Kidney tubule cell (primary cell): ENCODE measurements around the gene RIPPLY2.
"Not testable (repeated sequence)": the region's sequence is repeated elsewhere in the genome, so short reads cannot be mapped to it uniquely, and the experiment has no call there.

Experiments
- DNase-seq: peaks from one replicate; pipeline ENCODE4 v3.0.0-alpha.2; 2018; ENCODE audit warnings: low spot score

The RIPPLY2 gene, protein sequence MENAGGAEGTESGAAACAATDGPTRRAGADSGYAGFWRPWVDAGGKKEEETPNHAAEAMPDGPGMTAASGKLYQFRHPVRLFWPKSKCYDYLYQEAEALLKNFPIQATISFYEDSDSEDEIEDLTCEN

DNA sequence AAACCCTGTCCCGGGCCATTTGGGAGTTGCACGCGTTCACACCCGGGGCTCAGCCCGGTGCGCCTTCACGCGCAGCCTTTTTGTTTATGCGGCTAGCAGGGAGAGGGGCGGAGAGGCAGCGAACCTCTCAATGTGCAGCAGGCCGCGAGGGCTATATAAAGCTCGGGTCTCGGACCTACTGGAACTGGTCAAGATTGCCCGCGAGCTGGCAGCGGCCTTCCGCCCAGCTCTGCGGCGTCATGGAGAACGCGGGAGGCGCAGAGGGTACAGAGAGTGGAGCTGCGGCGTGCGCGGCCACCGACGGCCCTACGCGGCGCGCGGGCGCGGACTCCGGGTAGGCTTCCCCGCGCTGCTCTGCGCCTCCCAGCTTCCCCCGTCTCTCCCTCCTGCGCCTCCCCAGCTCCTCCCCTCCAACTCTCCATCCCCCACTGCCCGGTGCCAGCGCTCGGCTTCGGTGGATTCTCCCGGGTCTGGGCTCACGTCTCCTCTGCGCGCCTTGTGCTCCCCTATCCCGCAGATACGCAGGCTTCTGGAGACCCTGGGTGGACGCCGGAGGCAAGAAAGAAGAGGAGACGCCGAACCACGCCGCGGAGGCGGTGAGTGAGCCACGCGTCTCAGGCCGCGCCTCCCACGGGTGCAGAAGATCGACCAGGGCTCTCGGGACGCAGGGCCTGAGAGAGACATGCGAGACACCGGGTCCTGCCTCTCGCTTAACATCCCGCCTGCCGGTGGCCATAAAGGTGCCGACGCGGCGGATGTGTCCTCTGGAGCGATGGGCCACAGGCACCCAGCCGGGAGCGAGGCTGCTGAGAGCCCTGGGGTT lies at the start of gene RIPPLY2:
RIPPLY2 (plus strand) TSS at position 183 of the 823 bp plus-strand sequence; CDS start at position 240, 57 bp downstream.
- DNase-seq, result peak; percentile 23

DNA sequence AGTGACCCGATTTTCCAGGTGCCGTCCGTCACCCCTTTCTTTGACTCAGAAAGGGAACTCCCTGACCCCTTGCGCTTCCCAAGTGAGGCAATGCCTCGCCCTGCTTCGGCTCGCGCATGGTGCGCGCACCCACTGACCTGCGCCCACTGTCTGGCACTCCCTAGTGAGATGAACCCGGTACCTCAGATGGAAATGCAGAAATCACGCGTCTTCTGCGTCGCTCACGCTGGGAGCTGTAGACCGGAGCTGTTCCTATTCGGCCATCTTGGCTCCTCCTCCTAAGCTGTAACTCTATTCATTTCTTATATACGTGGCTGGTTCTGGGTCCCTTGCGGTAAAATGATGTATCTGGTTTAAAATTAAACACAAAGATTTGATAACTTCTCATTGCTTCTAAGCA lies 49.7 kb upstream of the RIPPLY2 start:
- not testable (repeated sequence) for DNase-seq

DNA sequence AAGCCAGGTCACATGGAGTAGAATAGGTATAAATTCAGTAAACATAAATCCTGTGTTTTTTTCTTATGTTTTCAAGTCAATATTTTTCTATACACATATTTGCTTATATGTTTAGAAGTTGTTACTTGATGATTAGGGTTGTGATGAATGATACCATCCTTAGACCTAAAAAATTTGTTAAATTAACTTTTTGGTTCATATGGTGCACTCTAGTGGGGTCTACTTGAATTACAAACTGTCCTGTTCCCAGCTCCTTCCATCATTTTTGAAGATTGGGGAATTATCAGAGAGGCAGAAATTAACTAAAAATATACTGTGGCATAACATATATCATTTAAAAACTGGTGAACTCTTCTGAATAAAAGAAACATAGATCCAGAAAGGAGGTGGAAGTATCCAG lies 48.3 kb upstream of the RIPPLY2 start:
- DNase-seq, result no peak

DNA sequence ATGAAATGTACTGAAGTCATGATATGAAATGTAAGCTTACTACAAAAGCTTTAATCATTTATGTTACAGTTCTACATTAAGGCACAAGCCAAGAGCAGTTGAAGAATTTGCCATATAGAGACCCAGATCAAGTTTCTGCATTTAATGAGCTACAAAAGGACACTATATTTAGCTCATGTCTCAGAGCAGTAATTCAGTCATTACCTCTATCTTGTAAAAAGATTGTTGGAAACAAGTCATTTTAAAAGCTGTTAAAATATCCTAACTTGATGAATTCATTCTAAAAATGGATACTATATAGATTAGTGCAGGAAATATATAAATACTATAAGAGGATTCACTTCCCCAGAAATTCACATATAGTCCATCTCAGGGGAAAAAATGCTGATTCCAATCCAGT lies 45.2 kb upstream of the RIPPLY2 start:
- no peak for DNase-seq

DNA sequence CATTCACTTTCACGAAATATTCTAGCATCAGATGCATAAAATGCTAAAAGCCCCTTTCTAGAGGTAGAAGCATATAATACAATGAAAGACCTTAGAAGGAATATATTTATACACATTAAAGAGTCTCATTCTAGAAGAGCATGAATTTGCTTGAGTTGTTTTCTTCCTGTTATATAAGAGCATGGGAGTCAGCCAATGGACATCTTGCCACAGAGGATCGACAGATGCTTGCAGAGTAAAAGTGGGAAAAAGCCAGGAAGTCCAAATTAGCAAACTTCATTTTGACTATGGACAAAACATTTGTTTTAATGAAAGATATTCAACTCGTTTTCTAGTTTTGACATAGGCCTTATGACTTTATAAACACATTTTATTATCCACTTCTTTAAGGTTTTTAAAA lies 44.2 kb upstream of the RIPPLY2 start:
- no peak for DNase-seq

DNA sequence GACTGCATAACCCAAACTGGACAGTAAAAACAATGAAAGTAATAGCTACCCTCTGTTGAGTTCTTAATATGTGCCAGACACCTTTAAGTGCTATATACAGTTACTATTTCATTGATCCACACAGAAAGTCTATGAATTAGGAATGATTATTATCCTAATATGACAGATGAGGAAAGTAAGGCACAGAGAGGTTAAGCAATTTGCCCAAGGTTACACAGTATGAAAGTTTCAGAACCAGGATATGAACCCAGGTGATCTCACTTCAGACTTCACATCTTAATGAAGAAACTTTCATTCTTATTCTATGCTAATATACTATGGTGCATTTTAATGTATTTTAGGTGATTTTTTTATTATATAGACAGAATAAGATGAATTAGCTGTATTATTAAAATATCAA lies 40.6 kb upstream of the RIPPLY2 start:
- DNase-seq, result no peak

DNA sequence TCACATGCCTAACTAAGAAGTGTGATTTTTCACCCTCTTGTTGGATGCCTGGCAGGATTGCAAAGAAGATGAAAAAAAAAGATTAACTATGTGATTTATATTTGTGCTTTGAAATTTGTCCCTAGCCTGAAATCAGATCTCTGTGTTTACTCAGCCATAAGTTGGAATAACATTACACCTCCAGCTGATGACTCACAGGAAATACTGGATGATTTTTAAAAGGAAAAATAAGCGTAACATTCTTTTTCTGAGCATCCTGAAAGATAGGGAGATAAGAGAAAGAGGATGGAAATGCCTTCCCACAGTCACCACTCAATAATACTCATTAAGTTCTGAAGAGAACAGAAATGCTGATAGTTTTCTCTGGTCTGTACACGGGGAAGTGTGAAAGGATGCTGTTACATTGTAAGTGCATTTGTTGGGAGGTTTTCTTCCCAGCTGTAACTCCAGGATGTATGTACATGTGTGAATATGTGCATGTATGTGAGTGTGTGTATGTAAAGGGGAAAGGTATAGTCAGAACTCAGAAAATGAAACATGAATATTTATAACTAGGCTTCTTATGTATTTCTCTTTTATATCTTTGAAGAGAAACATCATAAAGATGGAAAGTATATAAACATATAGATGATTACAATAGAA lies 37.4 kb upstream of the RIPPLY2 start:
- peak; percentile 39 for DNase-seq

DNA sequence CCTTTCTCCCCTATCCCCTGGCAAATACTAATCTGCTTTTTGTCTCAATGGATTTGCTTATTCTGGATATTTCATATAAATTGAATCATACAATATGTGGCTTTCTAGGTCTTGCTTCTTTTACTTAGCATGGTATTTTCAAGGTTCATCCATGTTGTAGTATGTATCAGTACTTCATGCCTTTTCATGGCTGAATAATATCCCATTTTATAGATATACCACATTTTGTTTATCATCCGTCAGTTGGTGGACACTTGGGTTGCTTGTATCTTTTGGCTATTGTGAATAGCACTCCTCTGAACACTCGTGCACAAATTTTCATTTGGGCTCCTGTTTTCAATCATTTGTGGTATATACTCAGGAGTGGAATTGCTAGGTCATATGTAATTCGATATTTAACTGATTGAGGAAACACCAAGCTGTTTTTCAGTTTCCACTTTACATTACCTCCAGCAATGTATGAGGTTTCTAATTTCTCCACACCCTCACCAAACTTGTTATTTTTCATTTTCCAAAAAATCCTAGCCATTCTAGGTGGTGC lies 30.5 kb upstream of the RIPPLY2 start:
- no peak for DNase-seq

DNA sequence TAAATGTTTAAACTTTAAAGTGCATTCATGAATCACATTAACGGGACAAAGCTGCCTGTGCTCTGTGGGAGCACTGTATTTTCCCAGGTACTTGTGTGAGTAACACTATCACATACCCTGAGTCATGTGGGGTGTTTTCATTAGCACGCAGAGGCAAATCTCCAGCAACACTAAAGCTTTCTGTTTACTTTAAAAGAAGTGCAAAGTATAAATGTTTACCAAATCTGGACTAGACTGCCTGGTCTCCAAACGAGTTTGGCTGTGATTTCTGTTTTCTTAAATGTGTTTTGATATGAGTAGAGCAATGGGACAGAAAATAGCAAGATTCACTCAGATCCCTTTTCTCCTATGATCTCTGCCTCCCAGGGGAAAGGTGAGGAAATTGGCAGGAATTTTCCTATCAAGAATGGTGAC lies 28.8 kb upstream of the RIPPLY2 start:
- peak; percentile 56 for DNase-seq

DNA sequence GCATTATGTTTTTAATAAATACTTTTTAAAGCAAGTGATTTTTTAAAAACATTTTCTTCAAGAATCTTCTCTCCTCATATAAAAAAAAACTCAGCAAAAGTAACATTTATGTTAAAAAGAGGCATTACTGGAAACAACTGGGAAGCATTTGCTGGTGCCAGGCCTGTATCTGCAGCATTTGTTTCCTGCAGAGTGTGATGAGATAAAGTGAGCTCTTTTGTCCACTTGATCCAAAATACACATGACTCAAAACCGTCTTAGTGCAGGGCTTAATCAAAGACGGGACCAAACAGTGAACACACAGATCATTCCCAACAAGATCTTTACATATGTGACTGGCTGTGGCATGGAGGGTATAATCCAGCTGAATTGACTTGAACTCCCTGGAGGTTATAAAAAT lies 28.3 kb upstream of the RIPPLY2 start:
- DNase-seq, result no peak

DNA sequence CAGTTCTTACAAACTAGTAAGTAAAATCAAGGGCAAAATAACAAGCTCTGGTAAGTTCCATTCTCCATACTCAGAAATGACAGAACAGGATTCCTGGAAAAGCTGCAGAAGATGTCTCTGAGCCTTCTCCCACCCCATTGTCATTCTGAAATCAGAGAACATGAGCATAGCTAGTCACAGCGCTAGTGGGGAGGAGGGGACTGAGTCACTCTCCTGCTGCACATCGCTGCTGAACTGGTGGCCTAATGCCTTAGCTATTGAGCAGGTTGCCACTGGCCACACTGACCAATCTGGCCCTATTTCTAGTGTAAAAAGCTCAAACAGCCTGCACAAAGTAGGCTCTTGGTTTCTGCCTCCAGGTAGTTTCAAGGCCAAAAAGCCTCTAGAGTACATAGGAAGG lies 26.1 kb upstream of the RIPPLY2 start:
- peak; percentile 22 for DNase-seq

DNA sequence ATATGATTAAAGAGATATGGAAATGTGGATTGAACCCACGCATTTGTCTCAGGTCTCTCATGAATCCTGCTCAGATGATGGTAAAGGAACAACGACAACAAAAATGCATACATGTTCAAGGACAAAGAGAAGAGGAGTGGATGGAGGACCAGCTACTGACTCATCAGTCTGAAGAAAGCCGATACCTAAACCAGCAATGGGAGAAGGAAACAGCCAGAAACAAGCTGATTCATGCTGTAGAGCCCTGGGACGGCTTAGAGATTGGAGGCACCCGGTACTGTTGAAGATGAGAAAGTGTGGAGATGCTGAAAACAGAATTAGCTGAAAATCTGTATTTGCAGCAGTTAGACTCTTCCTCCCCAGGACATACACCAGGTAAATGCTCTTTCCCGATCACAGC lies 14.4 kb upstream of the RIPPLY2 start:
- DNase-seq, result no peak

DNA sequence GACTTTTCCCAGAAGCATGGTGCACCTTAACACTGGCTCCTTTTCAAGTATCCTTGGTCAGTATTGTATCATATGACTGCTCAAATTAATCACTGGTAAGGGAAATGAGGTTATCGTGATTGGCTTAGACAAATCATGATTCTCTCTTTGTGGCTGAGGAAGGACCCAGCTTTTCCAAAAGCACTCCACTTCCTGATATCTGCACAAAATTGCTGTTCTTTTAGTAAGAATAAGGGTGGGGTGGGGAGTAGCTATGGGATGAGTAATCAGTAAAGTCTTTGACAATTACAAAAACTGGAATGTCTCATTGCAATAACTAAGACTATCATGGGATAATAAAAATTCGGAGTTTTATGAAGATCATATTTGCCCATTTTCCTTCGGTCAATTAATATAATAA lies 9.0 kb upstream of the RIPPLY2 start:
- DNase-seq, result no peak

DNA sequence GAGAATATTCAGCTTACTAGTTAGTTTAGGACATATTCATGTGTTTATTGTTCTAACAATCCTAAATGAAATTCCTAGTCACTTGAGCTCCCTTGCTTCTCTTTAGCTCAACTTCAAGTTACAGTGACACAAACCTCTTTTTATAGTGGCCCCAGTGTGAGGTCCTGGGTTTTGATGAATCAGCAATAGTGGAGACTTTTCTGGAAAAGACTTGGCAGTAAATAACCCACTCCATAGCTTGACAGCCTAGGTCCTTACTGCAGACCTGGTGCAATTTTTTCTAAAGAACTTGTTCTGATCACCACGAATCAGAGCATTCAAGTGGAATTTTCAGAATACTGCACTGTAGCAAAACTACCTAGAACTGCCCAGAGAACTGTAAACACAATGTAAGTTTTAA lies 6.9 kb upstream of the RIPPLY2 start:
- no peak for DNase-seq

DNA sequence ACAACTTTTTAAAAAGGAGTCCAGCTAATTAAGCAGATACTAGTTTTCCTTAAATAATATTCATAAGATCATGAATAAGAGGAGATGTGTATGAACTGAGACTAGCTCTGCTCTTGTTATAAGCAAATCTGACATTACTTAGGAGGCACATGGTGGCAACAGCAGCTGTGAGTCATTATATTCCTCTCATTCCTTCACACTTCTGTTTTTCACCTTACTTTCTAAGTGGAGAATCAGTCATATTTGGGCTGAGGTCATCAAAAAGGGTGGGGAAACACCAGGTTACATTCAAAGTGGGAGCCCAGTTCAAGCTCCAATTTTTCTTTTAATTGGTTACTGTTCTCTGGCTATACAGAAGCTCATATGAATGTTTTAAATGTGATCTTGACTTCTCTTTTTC lies 6.0 kb upstream of the RIPPLY2 start:
- peak; percentile 55 for DNase-seq

DNA sequence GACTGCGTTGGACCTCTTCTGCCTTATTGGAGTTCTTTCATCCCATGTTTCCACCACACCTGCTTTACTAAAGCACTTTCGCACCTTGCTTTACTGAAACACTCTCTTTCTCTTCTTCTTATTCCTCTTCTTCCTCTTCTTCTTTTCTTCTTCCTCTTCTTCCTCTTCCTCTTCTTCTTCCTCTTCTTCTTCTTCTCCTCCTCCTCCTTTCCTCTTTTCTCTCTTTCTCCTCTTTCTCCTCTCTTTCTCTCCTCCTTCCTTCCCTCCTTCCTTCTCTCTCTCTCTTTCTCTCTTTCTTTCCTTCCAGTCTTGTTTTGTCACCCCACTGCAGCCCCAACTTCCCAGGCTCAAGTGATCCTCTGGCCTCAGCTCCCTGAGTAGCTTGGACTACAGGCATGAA lies 4.0 kb upstream of the RIPPLY2 start:
- DNase-seq, result no peak

DNA sequence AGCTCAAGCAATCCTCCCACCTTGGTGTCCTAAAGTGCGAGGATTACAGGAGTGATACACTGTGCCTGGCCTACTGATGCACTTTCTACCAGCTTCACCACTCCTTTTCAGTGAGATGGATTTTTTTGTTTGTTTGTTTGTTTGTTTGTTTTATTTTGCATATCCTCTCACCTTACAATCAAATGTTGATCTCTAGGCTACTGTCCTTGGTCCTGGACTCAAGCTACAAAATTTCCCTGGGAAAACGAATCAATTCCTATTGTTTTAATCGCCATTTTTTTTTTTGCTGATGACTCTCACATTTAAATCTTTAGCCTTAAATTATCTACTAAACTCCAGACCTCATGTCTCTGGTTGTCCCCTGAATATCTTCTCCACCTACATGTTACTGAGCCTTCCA lies 3.5 kb upstream of the RIPPLY2 start:
- no peak for DNase-seq

DNA sequence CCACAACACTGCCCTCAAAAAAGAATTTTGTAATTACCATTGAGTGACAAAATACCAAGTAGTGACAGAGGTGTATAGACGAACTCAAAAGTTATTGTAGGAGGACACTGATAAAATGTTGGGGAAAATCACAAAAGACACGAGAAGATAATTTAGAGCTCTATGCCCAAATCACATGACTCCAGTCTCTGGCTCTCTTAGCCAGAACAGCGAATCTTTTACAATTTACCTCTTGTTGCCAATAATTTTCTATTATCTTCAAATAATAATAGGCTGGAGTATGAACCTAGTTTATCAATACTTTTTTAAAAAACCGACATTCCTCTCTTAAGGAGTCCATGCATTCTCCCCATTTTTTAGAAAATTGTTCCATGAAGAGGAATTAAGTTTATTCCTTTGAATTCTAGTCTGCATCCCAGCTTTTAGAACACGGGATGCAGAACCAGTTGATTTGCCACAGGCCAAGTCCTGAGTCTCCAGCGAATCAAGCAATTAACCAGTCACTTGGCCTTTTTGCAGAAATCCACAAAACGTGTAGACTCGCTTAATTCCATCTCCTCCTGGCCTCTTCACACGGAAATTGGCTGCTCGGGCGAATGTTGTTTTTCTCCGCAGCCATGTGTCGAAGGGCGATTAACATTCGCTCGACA lies 507 bp upstream of the RIPPLY2 start:
- no peak for DNase-seq

DNA sequence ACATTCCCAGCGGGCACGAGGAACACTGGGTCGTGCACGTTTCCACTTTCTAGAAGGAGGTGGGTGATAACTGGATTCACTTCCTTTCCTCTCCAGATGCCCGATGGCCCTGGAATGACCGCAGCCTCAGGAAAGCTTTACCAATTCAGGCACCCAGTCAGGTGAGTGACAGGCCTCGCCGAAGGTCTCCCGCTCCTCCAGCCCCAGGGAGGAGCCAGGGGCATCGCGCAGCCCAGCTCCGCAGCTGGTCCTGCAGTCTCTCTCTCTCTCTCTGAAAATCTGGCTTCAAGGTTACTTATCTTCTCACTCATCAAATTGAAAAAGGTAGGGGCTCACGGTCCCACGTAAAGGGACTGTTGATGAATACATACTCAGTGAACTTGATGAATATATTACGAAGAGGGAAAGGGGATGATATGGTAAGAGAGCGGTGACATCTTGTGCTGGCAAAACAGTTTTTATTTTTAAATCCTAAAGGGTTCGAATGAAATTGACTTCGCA lies 891 bp downstream of the RIPPLY2 start:
- no peak for DNase-seq

DNA sequence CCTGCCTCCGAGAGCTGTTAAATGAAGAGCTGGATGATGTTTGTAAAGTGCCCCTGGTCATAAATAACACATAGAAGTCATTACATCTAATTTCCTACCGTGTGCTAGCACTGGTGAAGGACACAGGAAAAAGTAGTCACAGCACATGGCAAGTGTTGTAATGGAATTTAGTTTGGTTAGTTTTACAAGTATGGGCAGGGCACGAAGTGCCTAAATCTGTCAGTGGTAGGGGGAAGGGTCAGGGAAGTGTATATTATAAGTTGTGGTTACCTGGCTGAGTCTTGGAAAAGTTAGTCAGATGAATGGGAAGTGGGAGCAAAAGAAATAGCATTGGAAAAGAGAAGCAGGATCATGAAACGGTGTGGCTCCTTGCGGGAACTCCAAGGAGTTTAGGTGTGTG lies 1.6 kb downstream of the RIPPLY2 start:
- no peak for DNase-seq

DNA sequence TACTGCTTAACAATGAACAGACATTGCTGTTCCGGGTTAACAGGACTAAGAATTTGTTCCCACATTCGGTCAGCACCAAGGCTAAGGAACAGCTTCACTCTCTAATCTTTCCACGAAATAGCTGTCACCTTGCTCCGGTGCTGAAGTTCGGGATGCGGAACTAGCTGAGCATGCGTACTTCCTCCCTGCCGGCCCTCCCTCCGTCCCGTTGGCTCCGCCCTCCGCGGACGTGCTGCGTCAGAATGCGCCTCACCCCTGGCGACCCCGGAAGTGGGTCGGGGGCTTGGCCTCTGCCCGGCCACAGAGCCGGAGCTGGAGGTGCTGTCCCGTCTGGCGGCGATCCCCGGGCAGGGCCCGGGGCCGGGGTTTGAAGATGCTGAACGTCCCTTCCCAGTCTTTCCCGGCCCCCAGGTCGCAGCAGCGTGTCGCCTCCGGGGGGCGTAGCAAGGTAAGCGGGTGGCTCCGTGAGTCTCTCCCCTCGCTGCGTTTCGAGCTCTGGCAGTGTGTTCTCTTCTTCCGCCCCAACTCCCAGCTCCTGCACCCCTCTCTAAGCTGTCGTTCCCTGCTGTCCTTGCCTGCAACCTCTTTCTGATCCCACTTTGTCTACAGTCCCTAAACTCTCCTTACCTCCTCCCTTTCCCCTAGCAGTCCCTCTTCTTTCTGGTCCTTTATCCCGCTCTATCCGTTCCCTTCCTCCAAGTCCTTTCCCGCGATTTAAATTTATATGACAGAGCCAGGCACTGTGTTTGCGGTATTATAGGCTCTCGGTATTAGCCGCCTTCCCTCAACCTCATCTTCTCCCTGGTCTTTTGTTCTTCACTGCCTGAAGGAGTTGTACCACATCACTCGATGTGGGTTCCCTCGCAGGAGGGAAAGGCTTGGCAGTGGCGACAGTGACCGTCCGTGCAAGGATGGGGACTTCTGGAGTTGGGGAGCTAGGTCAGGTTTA lies 6.5 kb downstream of the RIPPLY2 start, which contains the start of gene CYB5R4:
CYB5R4 (plus strand) TSS at position 280 of the 949 bp plus-strand sequence; CDS start at position 374, 94 bp downstream.
- DNase-seq, result peak; percentile 95
